GM18511 (cell line): ENCODE measurements around the gene OR6A2.

ENCODE experiments used
- ATAC-seq: cut with Tn5 transposase; IDR thresholded peaks from one replicate; pipeline ENCODE4 v1.9.1; 2021; ENCODE audit warnings: mild to moderate bottlenecking, moderate library complexity; ENCODE audit not compliant: unreplicated experiment

Gene OR6A2

DNA sequence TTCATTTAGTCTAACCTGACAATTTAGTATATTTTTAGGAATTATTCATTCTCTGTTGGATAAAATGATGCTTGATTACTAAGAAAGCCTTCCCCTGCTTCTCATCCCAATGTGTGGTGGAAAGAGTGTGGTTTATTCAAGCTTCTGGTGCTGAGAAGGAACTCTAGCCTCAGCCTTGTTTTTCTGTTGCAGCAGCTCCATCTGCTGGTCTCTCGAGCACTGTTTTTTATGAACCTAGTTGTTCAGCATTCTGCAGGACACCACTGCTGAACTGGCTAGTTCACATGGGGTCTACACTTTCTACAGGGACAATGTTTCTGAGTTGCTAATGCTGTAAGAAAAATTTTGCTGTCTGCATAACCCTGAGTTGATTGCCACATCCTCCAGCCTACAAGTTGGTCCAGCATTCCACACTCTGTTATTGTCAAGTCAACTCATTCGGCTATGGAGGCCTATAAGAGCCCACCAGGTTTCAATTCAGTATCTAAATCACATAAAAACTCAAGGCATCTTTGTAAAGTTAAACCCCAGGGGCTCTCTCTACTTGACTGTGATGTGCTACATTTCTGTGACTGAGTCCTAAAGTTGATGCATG is 42.0 kb downstream of the OR6A2 start:
- peak; percentile 87 for ATAC-seq

GRCh38 chr11:6755953-6756347 is 43.5 kb downstream of the OR6A2 start:
- ATAC-seq, result no peak

DNA sequence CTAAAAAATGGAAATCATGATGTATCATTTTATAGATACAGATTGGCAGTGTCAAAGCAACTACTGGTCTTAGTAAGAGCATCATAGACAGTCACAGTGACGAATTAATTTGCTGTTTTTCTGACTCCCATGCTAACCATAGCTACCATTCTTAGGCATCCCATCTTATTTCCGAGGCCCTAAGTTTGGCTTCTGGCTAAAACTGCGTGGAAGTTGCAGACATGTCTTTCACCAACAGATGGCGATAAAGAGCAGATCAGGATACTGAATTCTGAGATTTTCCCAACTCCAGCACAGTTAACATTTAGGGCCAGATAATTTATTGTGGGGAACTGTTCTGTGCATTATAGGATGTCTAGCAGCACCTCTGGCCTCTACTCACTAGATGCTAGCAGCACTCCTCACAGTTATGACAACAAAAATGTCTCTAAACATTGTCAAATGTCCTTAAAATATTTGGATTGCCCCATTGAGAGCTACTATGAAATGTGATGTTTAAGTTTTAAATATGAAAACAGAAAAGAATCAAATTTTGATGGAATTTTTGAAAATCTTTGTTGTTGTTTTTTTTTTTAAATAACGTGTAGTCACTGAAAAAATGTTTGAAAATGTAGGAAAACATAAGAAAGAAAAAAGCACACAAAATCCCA is 44.1 kb downstream of the OR6A2 start:
- no peak for ATAC-seq

GRCh38 chr11:6747097-6747668 is 52.3 kb downstream of the OR6A2 start:
- no peak for ATAC-seq

DNA sequence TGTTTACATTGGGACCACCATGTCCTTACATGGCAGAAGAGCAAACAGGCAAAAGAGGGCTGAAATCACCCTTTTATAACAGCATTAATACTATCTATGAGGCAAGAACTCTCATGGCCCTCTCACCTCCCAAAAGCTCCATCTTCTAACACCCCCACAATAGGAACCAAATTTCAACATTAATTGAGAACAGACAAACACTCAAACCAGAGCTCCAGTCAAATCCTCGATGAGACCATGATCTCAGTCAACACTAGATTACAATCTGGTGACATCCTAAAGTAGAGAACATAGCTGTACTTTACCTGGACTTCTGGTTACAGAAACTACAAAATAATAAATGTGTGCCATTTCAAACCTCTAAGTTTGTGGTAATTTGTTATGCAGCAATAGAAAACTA is 52.9 kb downstream of the OR6A2 start:
- ATAC-seq, result peak; percentile 35

DNA sequence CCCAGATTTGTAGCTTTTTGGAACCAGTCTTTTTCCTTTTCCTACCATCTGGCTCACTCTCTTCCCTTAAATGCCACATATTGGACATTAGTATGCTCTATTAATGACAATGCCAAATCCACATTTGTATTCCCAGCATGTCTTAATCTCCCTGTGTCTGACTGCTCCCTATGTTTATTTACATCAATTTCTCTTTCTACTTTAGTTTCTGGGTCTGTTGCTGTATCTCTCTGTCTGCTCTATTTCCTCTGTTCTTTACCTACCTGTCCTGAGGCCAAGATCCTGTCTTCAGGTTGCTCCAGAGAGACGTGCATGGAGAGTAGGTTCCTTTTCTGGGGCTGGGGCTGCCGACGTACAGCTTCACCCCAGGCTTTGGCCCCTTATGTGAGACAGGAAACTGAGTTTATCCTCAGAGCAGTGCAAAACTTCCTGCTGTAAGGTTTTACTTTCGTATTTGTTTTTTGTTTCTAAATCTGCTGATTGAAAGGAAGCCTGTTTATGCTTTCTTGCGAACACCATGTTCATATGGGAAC is 53.3 kb downstream of the OR6A2 start:
- ATAC-seq, result peak; percentile 85

DNA sequence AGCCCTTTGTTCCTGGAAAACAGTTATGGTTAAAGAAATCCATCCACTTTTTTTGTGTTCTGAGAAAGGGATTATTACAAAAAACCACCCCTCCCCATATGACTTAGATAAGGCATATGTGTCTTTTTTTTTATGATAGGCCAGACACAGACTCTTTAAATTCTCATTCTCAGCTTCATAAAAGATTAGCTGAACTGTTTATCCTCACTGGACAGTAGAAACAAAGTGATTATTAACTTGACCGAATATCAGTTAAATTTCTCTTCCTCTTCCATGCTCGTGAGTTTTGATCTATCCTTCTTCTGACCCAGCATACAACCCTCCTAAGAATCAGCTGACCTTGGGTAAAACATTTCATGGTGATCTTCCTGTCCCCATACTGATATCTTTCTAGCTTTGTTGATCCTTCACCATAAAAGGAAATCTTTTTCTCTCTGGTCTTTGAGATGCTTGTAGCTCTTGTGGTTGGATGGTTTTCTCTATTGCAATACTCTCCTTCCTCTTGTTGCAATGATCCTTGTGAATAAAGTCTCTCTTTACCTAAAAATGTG is 53.9 kb downstream of the OR6A2 start:
- peak; percentile 68 for ATAC-seq

DNA sequence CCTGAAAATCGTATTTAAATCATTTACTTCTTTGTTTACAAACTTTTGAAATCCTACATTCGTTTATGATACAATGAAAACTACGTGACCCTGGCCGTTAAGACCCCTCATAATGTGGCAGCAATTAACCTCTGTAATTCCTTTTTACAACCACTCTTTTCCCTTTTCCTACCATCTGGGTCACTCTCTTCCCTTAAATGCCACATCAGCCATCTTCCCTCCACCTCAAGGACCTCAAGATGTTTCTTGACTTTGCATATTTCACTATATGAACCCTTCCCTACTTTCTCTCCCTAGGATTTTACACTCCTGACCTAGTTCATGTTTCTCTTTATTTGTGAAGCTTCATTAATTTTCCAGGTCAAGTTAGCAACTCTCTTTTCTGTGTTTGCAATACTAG is 54.5 kb downstream of the OR6A2 start:
- no peak for ATAC-seq

DNA sequence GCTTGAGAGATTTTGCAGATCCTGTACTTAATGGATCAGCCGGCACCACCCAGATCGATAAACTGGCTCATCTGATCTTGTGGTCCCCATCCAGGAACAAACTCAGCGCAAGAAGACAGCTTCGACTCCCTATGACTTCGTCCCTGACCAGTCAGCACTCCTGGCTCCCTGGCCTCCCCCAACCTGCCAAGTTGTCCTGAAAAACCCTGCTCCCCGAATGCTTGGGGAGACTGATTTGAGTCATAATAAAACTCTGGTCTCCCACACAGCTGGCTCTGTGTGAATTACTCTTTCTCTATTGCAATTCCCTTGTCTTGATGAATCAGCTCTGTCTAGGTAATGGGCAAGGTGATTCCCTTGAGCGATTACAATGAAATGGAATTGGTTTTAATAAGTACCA is 57.2 kb downstream of the OR6A2 start:
- no peak for ATAC-seq
